Gastroesophageal sphincter (tissue), 4 donors: ENCODE results near the gene ZNF575. TPM values are rescaled to one million over a fixed set of nuclear protein-coding genes. Genes with fewer than 3 reads are reported as not detected.
A peak's percentile ranks its signal among the peaks of the same experiment; 100 is the strongest.

Experiments
- ATAC-seq: fragments of 150-250 bp; one replicate; pipeline ENCODE4 v1.9.1; 2016; ENCODE audit warnings: mild to moderate bottlenecking, moderate library complexity
- H3K27ac ChIP-seq, 4 donors: fragments of 200-600 bp; sonication (generic) in 3 of 4; 1 replicate in 3 of 4; 2 replicates in 1 of 4; pipeline ENCODE4 v1.5.1; 2016 to 2019
- H3K27me3 ChIP-seq: fragments of 200-600 bp; sonication (generic); one replicate; pipeline ENCODE4 v1.5.1; 2019
- H3K36me3 ChIP-seq, 2 donors: fragments of 200-600 bp; sonication (generic); one replicate each; pipeline ENCODE4 v1.5.1; 2019; ENCODE audit warnings: control low read depth in 1 of 2
- H3K4me1 ChIP-seq, 3 donors: fragments of 200-600 bp; sonication (generic); 1 replicate in 2 of 3; 2 replicates in 1 of 3; pipeline ENCODE4 v1.5.1; 2016 to 2019; ENCODE audit warnings: control low read depth in 2 of 3
- H3K4me3 ChIP-seq, 2 donors: fragments of 200-600 bp; sonication (generic); one replicate each; pipeline ENCODE4 v1.5.1; 2019; ENCODE audit warnings: mild to moderate bottlenecking in 1 of 2, moderate library complexity in 1 of 2
- H3K9me3 ChIP-seq, 3 donors: fragments of 200-600 bp; sonication (generic); one replicate each; pipeline ENCODE4 v1.5.1; 2017 to 2019; ENCODE audit warnings: control low read depth in 2 of 3
- EP300 ChIP-seq: sonication (generic); formaldehyde crosslinking; IDR thresholded peaks from one replicate; pipeline ENCODE4 v1.6.1; 2017; ENCODE audit warnings: antibody characterized with exemption, mild to moderate bottlenecking
- POLR2A ChIP-seq, 2 donors: fragments of 450-650 bp; IDR thresholded peaks; one replicate each; pipeline ENCODE4 v1.6.1; 2017; ENCODE audit warnings: antibody characterized with exemption in 2 of 2, mild to moderate bottlenecking in 2 of 2, moderate library complexity in 1 of 2
- POLR2AphosphoS5 ChIP-seq: sonication (generic); formaldehyde crosslinking; IDR thresholded peaks from one replicate; pipeline ENCODE4 v1.6.1; 2017; ENCODE audit warnings: antibody characterized with exemption
- WGBS, 2 donors: methylation state at CpG; one replicate each; pipeline ENCODE4 v1.1.5; 2018; ENCODE audit warnings: low coverage in 1 of 2; 5-methylcytosine and 5-hydroxymethylcytosine counted together
- total RNA-seq, 4 donors: library from RNA; depleted of rRNA; stranded (reverse); fragments of >200 nt; gene quantifications; one replicate each; pipeline ENCODE4 v1.1.0, GENCODE V29; 2016
- TF ChIP-seq, protein P1 (sequence below), 4 experiments: fragments of 200-600 bp in 2 of 4; fragments of 450-650 bp in 2 of 4; sonication (generic) in 1 of 4; IDR thresholded peaks; one replicate each; pipeline ENCODE4 v1.5.1; 2017 to 2019; ENCODE audit warnings: antibody characterized with exemption in 4 of 4, mild to moderate bottlenecking in 2 of 4, moderate library complexity in 2 of 4

Gene ZNF575
- total RNA-seq, 4 donors from 2014 or later = 0.66 to 3.3 TPM; not detected in 2

DNA sequence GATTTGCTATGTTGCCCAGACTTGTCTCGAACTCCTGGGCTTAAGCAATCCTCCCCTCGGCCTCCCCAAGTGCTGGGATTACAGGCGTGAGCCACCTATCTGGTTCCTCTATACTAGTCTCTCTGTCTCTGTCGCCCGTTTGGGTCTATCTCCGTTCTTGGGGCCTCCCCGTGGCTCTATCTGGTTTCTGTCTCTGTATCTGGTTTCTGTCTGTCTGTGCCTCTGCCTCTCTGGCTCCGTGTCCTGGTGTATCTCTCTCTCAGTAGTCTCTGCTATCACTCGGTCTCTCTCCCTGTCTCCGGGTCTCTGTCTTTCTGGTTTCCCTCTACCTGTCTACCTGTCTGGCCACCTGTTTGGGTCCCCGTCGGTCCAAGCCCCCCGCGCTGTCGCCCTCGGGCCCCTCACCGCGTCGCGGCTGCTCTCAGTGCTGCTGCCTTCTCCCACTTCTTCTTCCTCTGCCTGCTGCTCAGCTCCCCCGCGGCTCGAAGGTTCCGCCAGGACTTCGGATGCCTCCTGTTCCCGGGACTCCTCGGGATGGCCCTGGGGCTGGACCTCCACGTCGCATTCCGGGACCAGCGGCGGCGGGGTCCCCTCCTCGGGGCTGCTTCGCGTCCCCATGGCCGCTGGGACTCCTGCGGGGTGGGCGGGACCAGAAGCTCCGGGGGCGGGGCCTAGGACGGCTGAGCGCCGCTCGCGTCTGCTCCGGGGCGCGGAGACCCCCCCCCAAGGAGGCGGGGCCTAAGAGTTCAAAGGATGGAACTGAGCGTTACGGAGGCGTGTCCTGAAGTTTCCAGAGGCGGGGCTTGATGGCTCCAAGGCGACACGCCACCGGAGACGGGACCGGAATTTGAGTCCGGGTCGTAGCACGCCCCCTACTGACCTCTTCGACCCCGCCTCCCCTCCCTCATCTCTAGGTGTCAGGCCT lies 29.2 kb upstream of the ZNF575 start:
- H3K27me3 ChIP-seq = no peaks in the 10 kb centered on the region
- ATAC-seq = peak; percentile 98
- H3K4me1 ChIP-seq = peaks cover 0 to 34% (median 7%) of the 10 kb centered on the region in 3 donors
- no peaks in the 10 kb centered on the region for H3K9me3 ChIP-seq
- 1 to 4% methylated on average over 23 of the region's 64 CpGs for WGBS, 2 donors
- peak overlapping the region; percentile 85 to 95 (median 92) for H3K27ac ChIP-seq
- peak overlapping the region; percentile 65 to 80 for H3K4me3 ChIP-seq
- H3K36me3 ChIP-seq = peaks cover 0 to 27% of the 10 kb centered on the region in 2 donors
- peak; percentile 44 for TF ChIP-seq POLR2AphosphoS5
- TF ChIP-seq, protein P1, sequence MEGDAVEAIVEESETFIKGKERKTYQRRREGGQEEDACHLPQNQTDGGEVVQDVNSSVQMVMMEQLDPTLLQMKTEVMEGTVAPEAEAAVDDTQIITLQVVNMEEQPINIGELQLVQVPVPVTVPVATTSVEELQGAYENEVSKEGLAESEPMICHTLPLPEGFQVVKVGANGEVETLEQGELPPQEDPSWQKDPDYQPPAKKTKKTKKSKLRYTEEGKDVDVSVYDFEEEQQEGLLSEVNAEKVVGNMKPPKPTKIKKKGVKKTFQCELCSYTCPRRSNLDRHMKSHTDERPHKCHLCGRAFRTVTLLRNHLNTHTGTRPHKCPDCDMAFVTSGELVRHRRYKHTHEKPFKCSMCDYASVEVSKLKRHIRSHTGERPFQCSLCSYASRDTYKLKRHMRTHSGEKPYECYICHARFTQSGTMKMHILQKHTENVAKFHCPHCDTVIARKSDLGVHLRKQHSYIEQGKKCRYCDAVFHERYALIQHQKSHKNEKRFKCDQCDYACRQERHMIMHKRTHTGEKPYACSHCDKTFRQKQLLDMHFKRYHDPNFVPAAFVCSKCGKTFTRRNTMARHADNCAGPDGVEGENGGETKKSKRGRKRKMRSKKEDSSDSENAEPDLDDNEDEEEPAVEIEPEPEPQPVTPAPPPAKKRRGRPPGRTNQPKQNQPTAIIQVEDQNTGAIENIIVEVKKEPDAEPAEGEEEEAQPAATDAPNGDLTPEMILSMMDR (IDR thresholded peaks at IDR 0.05) = peak in 1 of 4 experiments; percentile 56
- no peak for TF ChIP-seq EP300
- TF ChIP-seq POLR2A (IDR thresholded peaks at IDR 0.05) = peak; percentile 10 to 40

DNA sequence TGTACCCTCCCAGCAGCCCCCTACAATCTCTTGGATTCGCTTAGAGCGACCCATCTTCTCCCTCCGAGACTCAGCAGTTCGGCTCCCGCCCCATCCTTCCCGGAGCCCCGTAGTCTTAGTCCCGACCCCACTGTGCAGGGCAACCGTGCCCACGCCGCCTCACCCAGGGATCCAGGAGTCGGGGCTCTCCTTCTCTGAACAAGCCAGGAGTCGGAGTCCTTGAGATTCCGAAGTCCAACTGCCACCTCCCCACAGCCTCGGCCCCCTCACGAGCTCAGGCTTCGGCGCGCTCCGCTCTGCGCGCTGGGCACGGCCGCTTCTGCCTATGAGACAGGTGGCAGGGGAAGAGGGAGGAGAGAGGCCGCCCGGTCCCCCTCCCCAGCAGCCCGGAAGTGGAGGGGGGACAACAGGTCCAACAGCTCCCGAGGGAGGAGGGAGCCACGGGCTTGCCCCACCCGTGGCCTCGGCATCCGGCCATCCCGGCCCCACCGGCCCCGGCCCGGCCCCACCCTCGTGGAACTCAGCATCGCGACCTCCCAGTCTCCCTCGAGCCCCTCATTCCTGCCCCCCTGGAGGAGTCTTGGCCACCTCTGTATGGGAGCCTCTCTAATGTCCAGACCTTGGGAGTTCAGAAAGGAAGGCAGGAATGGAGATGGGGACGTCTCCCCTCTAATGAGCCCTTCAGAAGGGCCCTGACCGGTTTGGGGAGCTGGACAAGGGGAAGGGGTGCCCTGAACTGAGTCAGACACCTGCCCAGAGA lies 28.4 kb upstream of the ZNF575 start, which contains the start of gene PHLDB3:
PHLDB3 (minus strand) TSS at position 321 of the 760 bp plus-strand sequence. CDS start 628 bp downstream, outside the sequence.
- Histone ChIP-seq H3K4me3 (peak within 1 kb of the TSS; percentile 65 to 80), H3K27me3 (no peaks in the 10 kb centered on the region), H3K27ac (peak within 1 kb of the TSS; percentile 85 to 95 (median 92)), H3K4me1 (peaks cover 0 to 33% (median 7%) of the 10 kb centered on the region in 3 donors), H3K36me3 (peaks cover 0 to 34% of the 10 kb centered on the region in 2 donors), H3K9me3 (no peaks in the 10 kb centered on the region)
- peak; percentile 14 for TF ChIP-seq POLR2AphosphoS5
- TF ChIP-seq, protein P1 (IDR thresholded peaks at IDR 0.05) = no peak
- TF ChIP-seq POLR2A (IDR thresholded peaks at IDR 0.05) = no peak
- no peak for TF ChIP-seq EP300
- peak; percentile 60 for ATAC-seq
- 1% methylated on average over 8 of the region's 42 CpGs; no CpG with 5 or more reads in 1 of the 2 donors for WGBS, 2 donors

DNA sequence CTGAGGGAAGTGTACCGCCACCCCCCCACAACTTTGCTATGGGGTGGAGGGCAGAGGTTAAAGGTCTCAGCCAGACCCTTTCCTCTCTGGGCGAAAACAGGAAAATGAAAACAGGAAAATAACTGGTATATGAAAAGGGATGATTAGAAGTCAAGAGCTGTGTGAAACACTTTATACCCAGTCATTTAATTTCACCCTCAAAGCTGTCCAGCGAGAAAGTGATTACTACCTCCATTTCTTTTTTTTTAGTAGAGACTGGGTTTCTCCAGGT lies 27.9 kb upstream of the ZNF575 start:
- 94% methylated on average over 2 of the region's 3 CpGs; no CpG with 5 or more reads in 1 of the 2 donors for WGBS, 2 donors
- ATAC-seq = no peak
- Histone ChIP-seq H3K36me3 (peaks cover 0 to 34% of the 10 kb centered on the region in 2 donors), H3K27ac (peak overlapping the region in 3 of 4 donors; percentile 91 to 95 (median 93)), H3K4me1 (peaks cover 0 to 33% (median 7%) of the 10 kb centered on the region in 3 donors), H3K27me3 (no peaks in the 10 kb centered on the region), H3K4me3 (peak overlapping the region in 1 of 2 donors; percentile 80), H3K9me3 (no peaks in the 10 kb centered on the region)
- TF ChIP-seq, protein P1 (IDR thresholded peaks at IDR 0.05) = no peak
- no peak for TF ChIP-seq POLR2AphosphoS5

DNA sequence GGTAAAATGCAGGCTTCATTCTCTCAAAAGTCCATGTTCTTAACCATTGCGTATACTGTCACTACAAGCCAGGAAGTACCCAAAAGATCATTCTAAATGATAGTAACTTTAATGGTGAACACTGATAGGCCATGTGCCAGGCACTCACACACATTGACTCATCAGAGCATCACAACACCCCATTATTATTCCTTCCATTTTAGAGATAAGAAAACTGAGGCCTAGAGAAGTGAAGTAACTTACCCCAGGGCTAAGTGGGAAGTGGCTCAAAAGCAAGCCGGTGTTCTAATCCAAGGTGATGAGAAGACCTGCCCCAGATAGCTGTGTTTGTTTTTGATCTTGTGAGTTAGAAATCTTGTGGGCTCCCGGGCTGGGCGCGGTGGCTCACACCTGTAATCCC lies 27.0 kb upstream of the ZNF575 start:
- WGBS, 2 donors = 92 to 99% methylated on average over 5 of the region's 5 CpGs

More for the DNA sequence above, 27.0 kb upstream of the ZNF575 start:
- H3K4me3 ChIP-seq = no peak overlapping the region
- peaks cover 0 to 42% of the 10 kb centered on the region in 2 donors for H3K36me3 ChIP-seq
- no peaks in the 10 kb centered on the region for H3K9me3 ChIP-seq
- H3K27ac ChIP-seq = no peak overlapping the region
- no peaks in the 10 kb centered on the region for H3K27me3 ChIP-seq
- ATAC-seq = no peak
- TF ChIP-seq POLR2A (IDR thresholded peaks at IDR 0.05) = no peak
- no peak for TF ChIP-seq EP300
- TF ChIP-seq POLR2AphosphoS5 = no peak
- TF ChIP-seq, protein P1 (IDR thresholded peaks at IDR 0.05) = no peak
- peaks cover 0 to 33% (median 7%) of the 10 kb centered on the region in 3 donors for H3K4me1 ChIP-seq
